ENCODE data around the gene MARK3. TPM values are rescaled to one million over a fixed set of nuclear protein-coding genes. Genes with fewer than 3 reads are reported as not detected.

The MARK3 gene
- total and polyA plus RNA-seq, 2 of the 13 experiments (the other 11 are each of a cell fraction or from before 2014, with no cell fraction given): 47.7 to 56.6 TPM

DNA sequence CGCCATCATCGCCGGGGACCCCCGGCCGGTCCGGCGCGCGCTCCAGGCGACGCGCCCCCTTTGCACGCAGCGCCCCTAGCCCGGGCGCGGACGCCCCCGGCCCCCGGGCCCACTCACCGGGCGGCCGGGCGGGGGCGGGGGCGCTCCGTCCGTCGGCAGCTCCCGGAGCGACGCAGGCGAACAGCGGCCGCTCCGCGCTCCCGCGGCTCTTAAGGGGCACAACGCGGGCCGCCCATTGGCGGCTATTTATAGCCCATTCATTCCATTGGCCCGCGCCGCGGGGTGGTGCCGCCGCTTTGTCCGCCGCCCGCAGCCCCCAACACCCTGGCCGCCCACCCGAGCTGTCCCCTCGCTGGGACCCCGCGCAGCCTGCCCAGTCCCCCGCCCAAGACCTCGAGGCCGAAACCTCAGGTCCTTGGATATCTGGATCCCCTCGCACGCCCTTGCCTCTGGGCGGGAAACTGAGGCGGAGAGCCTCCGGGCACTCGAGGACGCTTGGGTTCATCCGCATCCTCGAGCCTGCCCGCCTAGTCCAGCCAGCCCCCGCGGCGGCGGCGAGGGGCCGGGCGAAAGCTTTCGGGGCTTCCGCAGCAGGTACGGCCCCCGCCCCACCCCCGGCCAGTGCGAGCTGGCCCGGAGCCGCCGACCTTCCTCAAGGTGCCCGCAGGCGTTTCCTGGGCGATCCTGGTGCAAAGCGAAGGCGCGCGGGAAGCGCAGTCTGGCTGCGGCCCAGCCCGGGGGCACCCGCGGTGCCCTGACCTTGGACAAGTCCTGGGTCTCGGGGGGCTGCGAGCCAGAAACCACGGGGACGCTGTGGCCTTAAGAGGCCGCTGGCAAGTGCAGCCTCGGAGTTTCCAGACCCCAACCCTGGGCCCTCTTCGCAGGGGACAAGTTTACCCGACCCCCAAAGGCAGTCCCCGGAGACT, 137.7 kb downstream of the MARK3 start, which contains the start of gene CKB (continued):
- TF ChIP-seq, protein P1, sequence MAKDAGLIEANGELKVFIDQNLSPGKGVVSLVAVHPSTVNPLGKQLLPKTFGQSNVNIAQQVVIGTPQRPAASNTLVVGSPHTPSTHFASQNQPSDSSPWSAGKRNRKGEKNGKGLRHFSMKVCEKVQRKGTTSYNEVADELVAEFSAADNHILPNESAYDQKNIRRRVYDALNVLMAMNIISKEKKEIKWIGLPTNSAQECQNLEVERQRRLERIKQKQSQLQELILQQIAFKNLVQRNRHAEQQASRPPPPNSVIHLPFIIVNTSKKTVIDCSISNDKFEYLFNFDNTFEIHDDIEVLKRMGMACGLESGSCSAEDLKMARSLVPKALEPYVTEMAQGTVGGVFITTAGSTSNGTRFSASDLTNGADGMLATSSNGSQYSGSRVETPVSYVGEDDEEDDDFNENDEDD (CRISPR knock-in tag; IDR thresholded peaks at IDR 0.05; ENCODE audit: borderline replicate concordance): no peak
- TF ChIP-seq PAWR (CRISPR knock-in tag; IDR thresholded peaks at IDR 0.05; ENCODE audit: borderline replicate concordance): no peak
- no peak for TF ChIP-seq STAG1 (CRISPR knock-in tag; IDR thresholded peaks at IDR 0.05)
- TF ChIP-seq CREB3 (CRISPR knock-in tag; IDR thresholded peaks at IDR 0.05): no peak
- no peak for TF ChIP-seq ZNF766 (CRISPR knock-in tag; IDR thresholded peaks at IDR 0.05; ENCODE audit: borderline replicate concordance)
- TF ChIP-seq MAZ (IDR thresholded peaks at IDR 0.05; ENCODE audit: borderline replicate concordance, low read depth, low read length): no peak
- TF ChIP-seq MAZ (CRISPR knock-in tag; IDR thresholded peaks at IDR 0.05; ENCODE audit: low read depth): no peak
- no peak for TF ChIP-seq FOXM1 (CRISPR knock-in tag; IDR thresholded peaks at IDR 0.05)
- TF ChIP-seq ZNF446 (CRISPR knock-in tag; IDR thresholded peaks at IDR 0.05): no peak
- TF ChIP-seq SIN3A (IDR thresholded peaks at IDR 0.05; ENCODE audit: borderline replicate concordance, low read depth, low read length): 0 out of 2 replicates have a peak, but pooled peaks have one; percentile 18
- TF ChIP-seq PBX2 (CRISPR knock-in tag; IDR thresholded peaks at IDR 0.05): no peak
- no peak for TF ChIP-seq SNAI1 (CRISPR knock-in tag; IDR thresholded peaks at IDR 0.05; ENCODE audit: borderline replicate concordance)
- no peak for TF ChIP-seq FOXP1 (IDR thresholded peaks at IDR 0.05)
- no peak for TF ChIP-seq FOXP1 (CRISPR knock-in tag; IDR thresholded peaks at IDR 0.05)
- no peak for TF ChIP-seq YEATS4 (CRISPR knock-in tag; IDR thresholded peaks at IDR 0.05; ENCODE audit: borderline replicate concordance)
- no peak for TF ChIP-seq CC2D1A (CRISPR knock-in tag; IDR thresholded peaks at IDR 0.05)
- no peak for TF ChIP-seq ZFP36L1 (CRISPR knock-in tag; IDR thresholded peaks at IDR 0.05)
- no peak for TF ChIP-seq ZMAT3 (CRISPR knock-in tag; conservative IDR thresholded peaks at IDR 0.05)
- TF ChIP-seq, protein P2, sequence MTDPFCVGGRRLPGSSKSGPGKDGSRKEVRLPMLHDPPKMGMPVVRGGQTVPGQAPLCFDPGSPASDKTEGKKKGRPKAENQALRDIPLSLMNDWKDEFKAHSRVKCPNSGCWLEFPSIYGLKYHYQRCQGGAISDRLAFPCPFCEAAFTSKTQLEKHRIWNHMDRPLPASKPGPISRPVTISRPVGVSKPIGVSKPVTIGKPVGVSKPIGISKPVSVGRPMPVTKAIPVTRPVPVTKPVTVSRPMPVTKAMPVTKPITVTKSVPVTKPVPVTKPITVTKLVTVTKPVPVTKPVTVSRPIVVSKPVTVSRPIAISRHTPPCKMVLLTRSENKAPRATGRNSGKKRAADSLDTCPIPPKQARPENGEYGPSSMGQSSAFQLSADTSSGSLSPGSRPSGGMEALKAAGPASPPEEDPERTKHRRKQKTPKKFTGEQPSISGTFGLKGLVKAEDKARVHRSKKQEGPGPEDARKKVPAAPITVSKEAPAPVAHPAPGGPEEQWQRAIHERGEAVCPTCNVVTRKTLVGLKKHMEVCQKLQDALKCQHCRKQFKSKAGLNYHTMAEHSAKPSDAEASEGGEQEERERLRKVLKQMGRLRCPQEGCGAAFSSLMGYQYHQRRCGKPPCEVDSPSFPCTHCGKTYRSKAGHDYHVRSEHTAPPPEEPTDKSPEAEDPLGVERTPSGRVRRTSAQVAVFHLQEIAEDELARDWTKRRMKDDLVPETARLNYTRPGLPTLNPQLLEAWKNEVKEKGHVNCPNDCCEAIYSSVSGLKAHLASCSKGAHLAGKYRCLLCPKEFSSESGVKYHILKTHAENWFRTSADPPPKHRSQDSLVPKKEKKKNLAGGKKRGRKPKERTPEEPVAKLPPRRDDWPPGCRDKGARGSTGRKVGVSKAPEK (CRISPR knock-in tag; IDR thresholded peaks at IDR 0.05; ENCODE audit: borderline replicate concordance): no peak
- no peak for TF ChIP-seq ZNF382 (CRISPR knock-in tag; IDR thresholded peaks at IDR 0.05; ENCODE audit: borderline replicate concordance)
- TF ChIP-seq ZNF672 (CRISPR knock-in tag; IDR thresholded peaks at IDR 0.05): no peak
- TF ChIP-seq, protein P3, sequence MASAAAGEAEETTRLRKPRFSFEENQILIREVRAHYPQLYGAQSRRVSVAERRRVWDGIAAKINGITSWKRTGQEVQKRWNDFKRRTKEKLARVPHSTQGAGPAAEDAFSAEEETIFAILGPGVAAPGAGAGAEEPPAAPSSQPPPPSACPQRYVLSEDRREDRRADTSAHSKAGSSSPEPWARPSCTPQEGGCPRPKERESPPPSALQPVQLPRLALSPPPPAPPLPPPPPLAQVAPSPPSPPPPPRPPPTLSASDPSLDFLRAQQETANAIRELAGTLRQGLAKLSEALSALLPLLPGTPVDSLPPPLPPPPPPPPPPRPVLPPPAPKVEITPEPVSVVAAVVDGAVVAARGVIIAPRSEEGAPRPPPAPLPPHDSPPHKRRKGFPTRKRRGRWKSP (CRISPR knock-in tag; IDR thresholded peaks at IDR 0.05): 0 out of 2 replicates have a peak, but pooled peaks have one; percentile 26
- peak; percentile 32; the same call in 1 of the 2 replicates for TF ChIP-seq KDM2A (CRISPR knock-in tag; IDR thresholded peaks at IDR 0.05; ENCODE audit: borderline replicate concordance, low read depth)
